Uterus (tissue), 2 donors: ENCODE data around the gene GABRE.

Experiments
- CTCF ChIP-seq, 4 experiments: fragments of 200-600 bp in 2 of 4; fragments of 450-650 bp in 2 of 4; sonication (generic) in 2 of 4; IDR thresholded peaks; one replicate each; pipeline ENCODE4 v1.5.1; 2016 to 2019; ENCODE audit warnings: antibody characterized with exemption in 4 of 4, mild to moderate bottlenecking in 2 of 4, moderate library complexity in 1 of 4
- POLR2A ChIP-seq, 2 donors: fragments of 450-650 bp; IDR thresholded peaks; one replicate each; pipeline ENCODE4 v1.6.1; 2016; ENCODE audit warnings: antibody characterized with exemption in 2 of 2, mild to moderate bottlenecking in 1 of 2, moderate library complexity in 1 of 2

GRCh38 chrX:151999813-152000212 is 25.3 kb upstream of the GABRE start:
- TF ChIP-seq CTCF (IDR thresholded peaks at IDR 0.05) = no peak
- no peak for TF ChIP-seq POLR2A (IDR thresholded peaks at IDR 0.05)
